H9 (cell line): ENCODE measurements around the gene RADIL. TPM values are rescaled to one million over a fixed set of nuclear protein-coding genes. Genes with fewer than 3 reads are reported as not detected.

Source experiments
- DNase-seq: peaks from one replicate; pipeline ENCODE4 v3.0.0-alpha.2; 2017
- H2AFZ ChIP-seq: one replicate; pipeline ENCODE4 v1.6.1; 2013; ENCODE audit warnings: mild to moderate bottlenecking, low read length, control low read depth, moderate library complexity
- H2AK5ac ChIP-seq: 2 replicates; pipeline ENCODE4 v1.6.1; 2013; ENCODE audit warnings: low read length, control low read depth, mixed read lengths; ENCODE audit not compliant: insufficient read length
- H2BK120ac ChIP-seq: one replicate; pipeline ENCODE4 v1.6.1; 2013; ENCODE audit warnings: low read depth, mild to moderate bottlenecking, low read length, control low read depth, inconsistent platforms; ENCODE audit not compliant: poor library complexity, severe bottlenecking
- H2BK12ac ChIP-seq: 2 replicates; pipeline ENCODE4 v1.6.1; 2013; ENCODE audit warnings: low read length, control low read depth, mixed read lengths, low read depth; ENCODE audit not compliant: insufficient read length
- H2BK15ac ChIP-seq: 2 replicates; pipeline ENCODE4 v1.6.1; 2013; ENCODE audit warnings: low read depth, low read length, control low read depth
- H2BK20ac ChIP-seq: one replicate; pipeline ENCODE4 v1.6.1; 2013; ENCODE audit warnings: low read depth, mild to moderate bottlenecking, low read length, control low read depth, inconsistent platforms; ENCODE audit not compliant: poor library complexity, severe bottlenecking
- H2BK5ac ChIP-seq: 2 replicates; pipeline ENCODE4 v1.6.1; 2013; ENCODE audit warnings: low read length, control low read depth, mixed read lengths; ENCODE audit not compliant: insufficient read length
- H3K14ac ChIP-seq: 2 replicates; pipeline ENCODE4 v1.6.1; 2013; ENCODE audit warnings: low read length, control low read depth; ENCODE audit not compliant: insufficient read depth
- H3K18ac ChIP-seq: 2 replicates; pipeline ENCODE4 v1.6.1; 2013; ENCODE audit warnings: low read depth, mild to moderate bottlenecking, mixed read lengths, low read length, control low read depth; ENCODE audit not compliant: insufficient read length
- H3K23ac ChIP-seq: 2 replicates; pipeline ENCODE4 v1.6.1; 2013; ENCODE audit warnings: low read length, control low read depth, mixed read lengths, low read depth; ENCODE audit not compliant: insufficient read length
- H3K23me2 ChIP-seq: 2 replicates; pipeline ENCODE4 v1.6.1; 2013; ENCODE audit warnings: low read depth, mild to moderate bottlenecking, mixed read lengths, low read length, control low read depth; ENCODE audit not compliant: insufficient read length, poor library complexity, severe bottlenecking
- H3K27ac ChIP-seq: 2 replicates; pipeline ENCODE4 v1.5.1; 2013; ENCODE audit warnings: low read length, control low read depth, mixed read lengths, low read depth; ENCODE audit not compliant: insufficient read length
- H3K27me3 ChIP-seq: 2 replicates; pipeline ENCODE4 v1.6.1; 2013; ENCODE audit warnings: low read length, control low read depth, inconsistent platforms; ENCODE audit not compliant: insufficient read depth
- H3K4ac ChIP-seq: 2 replicates; pipeline ENCODE4 v1.6.1; 2013; ENCODE audit warnings: low read depth, mild to moderate bottlenecking, control low read depth, inconsistent platforms, low read length, moderate library complexity
- H3K4me1 ChIP-seq: 2 replicates; pipeline ENCODE4 v1.6.1; 2013; ENCODE audit warnings: low read length, control low read depth, inconsistent platforms; ENCODE audit not compliant: insufficient read depth
- H3K4me2 ChIP-seq: 2 replicates; pipeline ENCODE4 v1.6.1; 2013; ENCODE audit warnings: low read length, control low read depth, mixed read lengths; ENCODE audit not compliant: insufficient read length, insufficient read depth
- H3K56ac ChIP-seq: 2 replicates; pipeline ENCODE4 v1.6.1; 2013; ENCODE audit warnings: low read depth, mild to moderate bottlenecking, mixed read lengths, low read length, control low read depth; ENCODE audit not compliant: insufficient read length
- H3K79me1 ChIP-seq: 2 replicates; pipeline ENCODE4 v1.6.1; 2013; ENCODE audit warnings: low read depth, mild to moderate bottlenecking, moderate library complexity, low read length, control low read depth, inconsistent platforms; ENCODE audit not compliant: insufficient read depth, poor library complexity, severe bottlenecking
- H3K79me2 ChIP-seq: 2 replicates; pipeline ENCODE4 v1.6.1; 2013; ENCODE audit warnings: low read length, control low read depth, inconsistent platforms; ENCODE audit not compliant: insufficient read depth
- H3K9ac ChIP-seq: 2 replicates; pipeline ENCODE4 v1.6.1; 2013; ENCODE audit warnings: low read length, control low read depth, mixed read lengths; ENCODE audit not compliant: insufficient read length; ENCODE audit errors: extremely low read depth
- H3K9me3 ChIP-seq: one replicate; pipeline ENCODE4 v1.6.1; 2013; ENCODE audit warnings: low read depth, low read length, inconsistent platforms; ENCODE audit not compliant: control insufficient read depth
- H3T11ph ChIP-seq: one replicate; pipeline ENCODE4 v1.6.1; 2013; ENCODE audit warnings: mild to moderate bottlenecking, low read length, control low read depth, inconsistent platforms
- H4K20me1 ChIP-seq: one replicate; pipeline ENCODE4 v1.6.1; 2013; ENCODE audit not compliant: control insufficient read depth, insufficient read length, insufficient read depth
- H4K5ac ChIP-seq: 2 replicates; pipeline ENCODE4 v1.6.1; 2013; ENCODE audit warnings: low read depth, mild to moderate bottlenecking, mixed read lengths, low read length, control low read depth; ENCODE audit not compliant: insufficient read length
- H4K8ac ChIP-seq: replicated peaks from 2 replicates; pipeline ENCODE4 v1.6.1; 2013; ENCODE audit warnings: low read length, control low read depth, mixed read lengths, low read depth; ENCODE audit not compliant: insufficient read length
- H4K91ac ChIP-seq: 2 replicates; pipeline ENCODE4 v1.6.1; 2013; ENCODE audit warnings: low read depth, mild to moderate bottlenecking, moderate library complexity, mixed read lengths, low read length, control low read depth; ENCODE audit not compliant: insufficient read length
- H3K27ac Mint-ChIP-seq, 3 experiments: 2 replicates in 2 of 3; 3 replicates in 1 of 3; pipeline ENCODE4 v1.8.0; 2020 to 2021; ENCODE audit warnings: mixed read lengths in 3 of 3, mild to moderate bottlenecking in 1 of 3, moderate library complexity in 1 of 3
- H3K27me3 Mint-ChIP-seq: 2 replicates; pipeline ENCODE4 v1.8.0; 2021; ENCODE audit warnings: low read depth, mild to moderate bottlenecking, moderate library complexity, mixed read lengths
- H3K36me3 Mint-ChIP-seq, 3 experiments: 2 replicates in 2 of 3; 3 replicates in 1 of 3; pipeline ENCODE4 v1.8.0; 2020 to 2021; ENCODE audit warnings: low read depth in 3 of 3, mixed read lengths in 3 of 3; ENCODE audit not compliant: insufficient read depth in 1 of 3
- H3K4me1 Mint-ChIP-seq, 2 experiments: 2 replicates each; pipeline ENCODE4 v1.8.0; 2020; ENCODE audit warnings: mixed read lengths in 2 of 2
- H3K4me3 Mint-ChIP-seq, 2 experiments: 2 replicates in 1 of 2; 3 replicates in 1 of 2; pipeline ENCODE4 v1.8.0; 2020 to 2021; ENCODE audit warnings: mild to moderate bottlenecking in 2 of 2, mixed read lengths in 2 of 2, moderate library complexity in 1 of 2
- H3K9me3 Mint-ChIP-seq, 2 experiments: 2 replicates in 1 of 2; 3 replicates in 1 of 2; pipeline ENCODE4 v1.8.0; 2020; ENCODE audit warnings: mild to moderate bottlenecking in 2 of 2, mixed read lengths in 2 of 2, moderate library complexity in 1 of 2
- CTCF ChIP-seq: fragments of 200-600 bp; sonication (generic); conservative IDR thresholded peaks from 3 replicates; pipeline ENCODE4 v1.8.0; 2021; ENCODE audit warnings: antibody characterized with exemption, mild to moderate bottlenecking
- total RNA-seq: library from RNA; stranded (reverse); gene quantifications from 2 replicates; pipeline ENCODE4 v1.2.1, GENCODE V29; 2021

The RADIL gene
- total RNA-seq, 1 experiment from 2014 or later: 4.7 TPM

GRCh38 chr7:4904346-4904745 lies 20.8 kb upstream of the RADIL start:
- Histone ChIP-seq H2AK5ac (no peak overlapping the region), H3K23ac (no peak overlapping the region), H2BK5ac (no peak overlapping the region), H3K56ac (no peak overlapping the region), H3K27ac (no peak overlapping the region), H3K23me2 (no peaks in the 10 kb centered on the region), H4K8ac (no peak overlapping the region), H2AFZ (no peak overlapping the region), H4K20me1 (no peaks in the 10 kb centered on the region), H3K79me2 (no peaks in the 10 kb centered on the region), H3K18ac (no peak overlapping the region), H4K91ac (no peak overlapping the region), H3K9me3 (no peaks in the 10 kb centered on the region), H3K14ac (no peak overlapping the region), H3K9ac (no peak overlapping the region), H2BK20ac (no peak overlapping the region), H2BK120ac (no peak overlapping the region), H3K79me1 (no peaks in the 10 kb centered on the region), H3K4me2 (no peak overlapping the region), H3T11ph (no peak overlapping the region), H2BK15ac (no peak overlapping the region), H3K4ac (no peak overlapping the region), H4K5ac (no peak overlapping the region), H2BK12ac (no peak overlapping the region), H3K27me3 (no peaks in the 10 kb centered on the region), H3K4me1 (no peaks in the 10 kb centered on the region)
- Mint-ChIP-seq H3K27me3 (peaks cover 31% of the 10 kb centered on the region), H3K9me3 (peaks cover 5 to 12% of the 10 kb centered on the region in 2 experiments; a peak in 4 of 5 replicates), H3K36me3 (no peaks in the 10 kb centered on the region; a peak in 1 of 7 replicates), H3K27ac (no peak overlapping the region), H3K4me1 (no peaks in the 10 kb centered on the region; a peak in 1 of 4 replicates), H3K4me3 (no peak overlapping the region)
- TF ChIP-seq CTCF: no peak
- no peak for DNase-seq
